Measurements from ENCODE around the gene MTARC2.

Gene MTARC2

DNA sequence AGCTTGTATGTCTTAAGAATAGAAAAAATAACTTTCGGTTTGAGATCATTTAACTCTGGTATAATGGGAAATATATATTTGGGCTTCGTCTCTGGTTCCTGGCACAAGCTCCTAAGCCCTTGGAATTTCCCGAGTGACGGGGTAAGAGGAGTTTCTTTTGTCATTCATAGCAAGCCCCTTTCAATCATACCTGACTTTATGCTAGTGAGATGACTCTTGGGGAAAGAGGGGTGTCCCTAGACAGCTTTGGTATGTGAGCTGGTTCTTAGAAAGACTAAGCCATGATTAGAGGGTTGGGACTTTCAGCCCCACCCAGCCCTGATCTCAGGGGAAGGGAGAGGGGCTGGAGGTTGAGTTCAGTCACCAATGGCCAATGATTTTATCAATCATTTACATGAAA is 24.7 kb downstream of the MTARC2 start:
- DNase-seq = no peak

DNA sequence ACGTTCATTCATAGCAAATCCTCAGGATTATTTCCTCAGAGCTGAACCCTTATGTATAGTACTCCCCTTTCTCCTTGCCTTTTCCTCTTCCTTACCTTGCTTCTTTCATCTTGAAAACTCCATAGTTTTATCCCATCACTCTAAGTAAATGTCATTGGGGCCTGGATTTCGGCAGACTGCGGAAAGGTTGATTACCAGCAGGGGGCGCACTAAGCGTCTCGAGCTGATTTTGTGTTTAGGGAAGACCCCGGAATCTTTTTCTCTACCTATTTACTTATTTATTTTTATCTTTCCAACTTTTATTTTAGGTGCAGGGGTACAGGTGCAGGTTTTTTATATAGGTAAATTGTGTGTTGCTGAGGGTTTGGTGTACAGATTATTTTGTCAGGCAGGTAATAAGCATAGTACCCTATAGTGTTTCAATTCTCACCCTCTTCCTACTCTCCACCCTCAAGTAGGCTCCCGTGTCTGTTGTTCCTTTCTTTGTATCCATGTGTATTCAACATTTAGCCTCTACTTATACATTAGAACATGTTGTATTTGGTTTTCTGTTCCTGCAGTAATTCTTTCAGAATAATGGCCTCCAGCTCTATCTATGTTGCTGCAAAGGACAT is 27.2 kb downstream of the MTARC2 start:
- peak; percentile 9 for DNase-seq

DNA sequence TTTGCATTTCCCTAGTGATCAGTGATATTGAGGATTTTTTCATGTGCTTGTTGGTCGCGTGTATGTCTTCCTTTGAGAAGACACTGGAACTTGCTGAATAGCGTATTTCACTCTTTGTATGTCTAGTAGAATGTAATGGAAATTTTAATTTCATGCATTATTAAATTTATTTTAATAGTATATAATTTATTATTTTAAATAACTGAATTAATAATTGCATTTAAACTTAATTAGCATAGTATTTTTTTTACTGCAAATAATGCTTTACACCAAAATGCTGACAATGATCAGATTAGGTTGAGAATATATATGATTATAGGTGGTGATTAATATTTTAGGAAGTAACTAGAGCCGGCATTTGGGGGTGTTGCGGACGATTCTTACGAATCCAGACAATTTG is 28.1 kb downstream of the MTARC2 start:
- DNase-seq = no peak

DNA sequence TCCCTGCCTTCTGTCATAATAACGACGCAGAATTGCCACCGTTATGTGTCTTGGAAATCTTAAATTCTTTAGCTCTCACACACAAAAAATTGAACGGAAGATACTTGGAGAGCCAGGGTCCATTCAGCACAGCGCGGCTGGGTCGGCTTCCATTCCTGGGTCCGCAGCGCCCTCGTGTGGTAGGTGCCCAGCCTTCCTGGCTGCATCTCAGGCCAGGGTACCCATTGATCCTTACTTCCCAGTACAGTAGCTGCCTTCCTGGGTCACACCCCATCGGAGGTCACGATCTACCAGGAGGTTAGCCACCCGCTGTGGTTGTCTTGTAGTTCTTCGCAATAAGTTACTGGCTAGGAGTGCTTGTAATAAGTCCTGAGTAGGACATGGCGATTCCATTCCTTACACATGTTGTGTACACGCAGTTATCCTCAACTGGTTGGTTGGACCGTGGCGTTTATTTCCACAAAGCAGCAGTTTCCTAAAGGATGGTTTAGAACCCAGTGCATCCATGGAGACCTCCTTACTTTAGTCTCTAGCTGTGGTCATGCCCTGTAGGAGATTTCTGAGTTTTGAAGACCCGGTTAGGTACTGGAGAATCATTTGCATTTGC is 28.7 kb downstream of the MTARC2 start:
- DNase-seq = peak; percentile 58

DNA sequence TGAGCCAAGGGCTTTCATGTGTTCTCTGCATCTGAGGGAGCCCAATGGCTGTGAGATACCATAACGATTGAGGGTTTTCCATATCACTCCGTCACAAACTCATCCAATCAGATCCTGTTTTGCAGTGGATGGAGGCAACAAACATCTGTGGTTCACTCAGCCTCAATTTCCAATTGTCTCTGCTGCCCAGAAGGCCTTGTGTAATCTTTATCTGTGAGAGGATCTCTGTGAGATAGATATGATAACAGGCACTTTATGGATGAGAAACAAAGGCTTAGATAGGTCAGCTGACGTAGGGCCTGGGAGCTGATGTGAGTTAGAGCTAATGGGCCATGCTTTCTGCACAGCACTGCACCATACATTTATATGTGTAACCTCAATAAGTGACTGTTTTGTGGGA is 35.3 kb downstream of the MTARC2 start:
- DNase-seq = no peak

DNA sequence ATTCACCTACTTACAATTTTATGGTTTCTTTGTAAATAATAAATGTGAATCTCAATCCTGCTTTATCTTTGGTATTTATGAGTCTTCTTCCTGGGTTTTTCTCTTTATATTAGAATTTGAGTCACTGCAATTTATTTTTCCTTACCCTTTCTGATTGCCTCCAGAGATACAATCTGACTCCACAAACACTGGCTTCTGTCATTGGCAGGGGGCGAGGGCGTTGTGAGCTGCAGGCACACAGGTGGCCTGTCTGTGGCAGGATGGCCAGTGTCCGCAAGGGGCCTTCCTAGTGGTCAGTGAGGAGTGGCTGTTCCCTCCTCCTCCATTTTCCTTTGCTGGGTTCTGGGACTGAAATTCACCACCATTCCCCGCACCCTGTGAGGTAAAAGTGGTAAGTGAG is 36.6 kb downstream of the MTARC2 start:
- DNase-seq = no peak

DNA sequence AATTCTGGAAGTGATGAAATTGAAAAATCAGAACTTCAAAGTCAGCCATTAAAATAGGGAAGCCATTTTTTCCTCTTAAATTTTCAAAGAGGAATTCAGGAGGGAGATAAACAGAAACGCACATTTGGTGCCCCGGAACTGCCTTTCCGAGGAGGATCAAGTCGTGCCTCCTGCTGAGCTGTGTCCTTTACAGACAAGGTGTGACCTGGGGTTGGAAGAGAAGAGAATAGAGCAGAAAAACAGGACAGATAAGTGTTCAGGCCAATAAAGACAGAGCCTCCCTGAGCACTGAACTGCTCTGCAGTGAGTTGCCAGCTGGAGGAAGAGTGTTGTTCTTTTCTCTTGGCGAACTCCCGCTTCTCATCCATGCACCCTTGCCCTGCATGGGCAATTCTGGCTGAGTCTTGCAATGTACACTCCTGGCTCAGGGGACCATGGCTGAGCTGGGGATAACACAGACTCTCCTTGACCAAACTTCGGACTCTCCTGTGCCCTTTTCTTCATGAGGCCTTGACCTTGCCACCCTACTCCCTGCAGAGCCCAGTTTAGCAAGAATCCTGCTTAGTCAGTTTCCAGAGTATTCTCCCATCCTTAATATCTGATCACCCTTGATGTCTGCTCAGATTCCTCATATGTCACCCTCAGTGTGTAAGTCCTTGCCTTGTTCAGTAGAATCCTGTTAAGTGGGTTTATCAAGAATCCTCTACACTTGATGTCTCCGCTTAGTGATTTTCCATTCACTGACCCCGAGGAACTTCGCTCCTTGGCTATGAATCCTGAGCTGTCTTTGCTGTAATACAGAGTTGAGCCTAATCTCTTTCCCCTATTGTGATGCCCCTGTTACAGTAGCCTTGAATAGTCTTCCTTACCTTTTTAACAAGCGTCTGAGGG is 37.3 kb downstream of the MTARC2 start:
- no peak for DNase-seq

DNA sequence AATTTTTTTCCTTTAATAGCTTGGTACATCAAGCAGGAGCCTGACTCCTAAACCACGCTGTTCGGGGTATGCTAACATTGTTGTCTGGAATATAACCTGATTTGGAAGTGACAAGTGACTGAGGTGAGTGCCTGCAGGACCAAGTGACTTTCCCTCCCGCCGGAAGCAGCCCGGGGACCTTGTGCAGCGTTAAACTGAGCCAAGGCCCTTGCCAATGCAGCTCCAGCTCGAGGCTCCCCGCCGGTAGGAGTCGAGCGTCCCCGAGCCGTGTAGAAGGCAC is 37.9 kb downstream of the MTARC2 start:
- no peak for DNase-seq

DNA sequence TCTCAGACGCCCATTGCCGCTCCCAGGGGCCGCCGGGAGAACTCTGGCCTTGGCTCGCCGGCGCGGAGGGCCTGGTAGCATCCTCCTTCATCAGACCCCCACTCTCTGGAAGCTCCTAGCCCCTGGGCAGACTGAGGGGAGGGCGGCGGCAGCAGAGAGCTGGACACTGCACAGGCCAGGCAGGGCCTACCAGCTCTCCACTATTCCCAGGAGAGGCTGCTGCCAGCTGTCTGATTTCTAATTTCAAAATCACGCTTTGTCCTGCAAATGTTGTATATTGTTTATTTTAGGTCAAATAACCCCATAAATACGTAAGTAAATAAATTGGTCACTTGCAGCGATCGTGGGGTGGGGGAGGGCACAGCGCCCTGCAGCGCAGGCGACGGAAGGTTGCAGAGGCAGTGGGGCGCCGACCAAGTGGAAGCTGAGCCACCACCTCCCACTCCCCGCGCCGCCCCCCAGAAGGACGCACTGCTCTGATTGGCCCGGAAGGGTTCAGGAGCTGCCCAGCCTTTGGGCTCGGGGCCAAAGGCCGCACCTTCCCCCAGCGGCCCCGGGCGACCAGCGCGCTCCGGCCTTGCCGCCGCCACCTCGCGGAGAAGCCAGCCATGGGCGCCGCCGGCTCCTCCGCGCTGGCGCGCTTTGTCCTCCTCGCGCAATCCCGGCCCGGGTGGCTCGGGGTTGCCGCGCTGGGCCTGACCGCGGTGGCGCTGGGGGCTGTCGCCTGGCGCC is 38.4 kb downstream of the MTARC2 start, which contains the start of gene MTARC1:
Gene MTARC1, plus strand, starts transcription at position 577 of the 732 bp plus-strand sequence. Its CDS starts 32 bp downstream, at position 609.
- no peak for DNase-seq

DNA sequence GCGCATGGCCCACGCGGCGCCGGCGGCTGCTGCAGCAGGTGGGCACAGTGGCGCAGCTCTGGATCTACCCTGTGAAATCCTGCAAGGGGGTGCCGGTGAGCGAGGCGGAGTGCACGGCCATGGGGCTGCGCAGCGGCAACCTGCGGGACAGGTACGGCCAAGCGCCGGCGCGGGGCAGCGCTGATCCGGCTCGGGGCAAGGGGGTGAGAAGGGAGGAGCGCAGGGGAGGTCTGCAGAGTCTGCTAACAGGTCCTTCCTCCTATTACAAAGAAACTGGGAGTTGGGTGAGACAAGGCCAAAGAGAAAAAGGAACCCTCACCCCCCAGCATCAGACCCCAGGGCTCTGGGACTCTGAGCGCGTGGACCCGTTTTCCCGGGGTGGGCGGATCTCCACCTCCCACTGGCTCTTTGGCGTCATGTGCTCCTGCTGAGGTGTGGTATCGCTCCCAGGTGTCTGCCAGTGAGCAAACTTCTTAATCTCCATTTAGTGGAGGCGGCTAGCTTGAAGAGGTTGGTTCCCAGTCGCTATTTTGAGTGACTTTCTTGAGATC is 39.0 kb downstream of the MTARC2 start:
- DNase-seq = no peak

DNA sequence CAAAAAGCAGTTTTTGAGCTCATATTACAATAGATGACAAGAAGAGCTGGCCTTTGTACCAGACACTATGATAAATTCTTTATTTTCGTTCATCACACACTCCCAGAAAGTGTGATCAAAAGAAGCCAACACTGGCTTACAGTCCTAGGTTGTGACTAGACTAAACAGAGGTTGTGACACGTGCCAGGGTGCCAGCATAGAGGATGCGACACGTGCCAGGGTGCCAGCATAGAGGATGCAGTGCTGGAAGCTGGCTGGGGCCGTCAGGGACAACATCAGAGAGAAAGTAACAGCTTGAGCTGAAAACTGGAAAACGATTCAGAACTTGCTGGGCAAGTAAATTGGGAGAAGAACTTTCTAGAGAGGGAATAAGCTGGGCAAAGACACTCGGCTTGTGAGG is 40.8 kb downstream of the MTARC2 start:
- DNase-seq = no peak

DNA sequence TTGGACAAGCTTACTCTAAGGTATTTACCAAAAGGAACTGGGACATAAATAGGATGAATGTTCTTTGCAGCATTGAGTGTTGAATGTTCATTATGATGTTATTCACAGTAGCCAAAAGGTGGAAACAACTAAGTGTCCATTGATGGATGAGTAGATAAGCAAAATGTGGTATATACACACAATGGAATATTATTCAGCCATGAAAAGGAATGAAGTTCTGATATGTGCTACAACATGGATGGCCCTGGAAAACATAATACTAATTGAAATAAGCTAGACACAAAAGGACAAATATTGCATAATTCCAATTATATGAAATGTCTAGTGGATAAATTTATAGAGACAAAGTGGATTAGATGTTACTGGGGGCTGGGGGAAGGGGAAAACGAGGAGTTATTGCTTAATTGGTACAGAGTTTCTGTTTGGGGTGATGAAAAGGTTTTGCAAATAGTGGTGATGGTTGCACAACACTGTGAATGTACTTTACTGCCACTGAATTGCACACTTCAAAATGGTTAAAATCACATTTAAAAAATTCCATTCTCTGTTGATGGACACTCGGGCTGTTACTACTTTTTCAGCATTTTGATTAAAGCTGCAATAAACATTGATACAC is 41.5 kb downstream of the MTARC2 start:
- DNase-seq = no peak

DNA sequence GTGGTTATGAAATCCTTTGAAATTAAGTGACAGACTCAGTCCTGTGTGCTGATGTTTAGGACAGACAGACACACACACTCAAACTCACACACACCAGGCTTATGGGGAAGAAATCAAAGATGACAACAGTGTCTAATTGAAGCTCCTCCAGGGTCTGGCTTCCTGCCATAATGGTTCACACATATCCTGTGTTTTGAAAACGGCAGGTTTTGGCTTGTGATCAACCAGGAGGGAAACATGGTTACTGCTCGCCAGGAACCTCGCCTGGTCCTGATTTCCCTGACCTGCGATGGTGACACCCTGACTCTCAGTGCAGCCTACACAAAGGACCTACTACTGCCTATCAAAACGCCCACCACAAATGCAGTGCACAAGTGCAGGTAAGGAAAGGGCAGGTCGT is 43.2 kb downstream of the MTARC2 start:
- no peak for DNase-seq

DNA sequence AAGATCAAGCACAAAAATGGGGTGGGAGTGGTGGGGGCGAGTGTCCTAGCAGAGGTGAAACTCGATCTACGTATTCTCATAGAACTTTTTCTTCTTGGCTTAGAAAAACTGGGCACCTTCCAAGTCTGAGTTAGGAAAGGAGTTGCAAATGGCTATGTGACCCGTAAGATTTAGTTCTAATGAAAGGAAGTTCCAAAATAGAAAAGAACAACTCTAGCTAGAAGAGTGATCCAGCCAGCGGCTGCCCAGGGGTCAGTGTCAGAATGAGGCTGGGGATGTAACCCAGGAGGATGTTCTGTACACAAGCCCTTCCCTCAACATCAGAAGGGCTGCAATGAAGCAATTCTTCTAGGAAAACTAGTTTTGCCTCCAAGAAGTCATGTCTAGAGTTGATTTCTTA is 43.8 kb downstream of the MTARC2 start:
- no peak for DNase-seq

DNA sequence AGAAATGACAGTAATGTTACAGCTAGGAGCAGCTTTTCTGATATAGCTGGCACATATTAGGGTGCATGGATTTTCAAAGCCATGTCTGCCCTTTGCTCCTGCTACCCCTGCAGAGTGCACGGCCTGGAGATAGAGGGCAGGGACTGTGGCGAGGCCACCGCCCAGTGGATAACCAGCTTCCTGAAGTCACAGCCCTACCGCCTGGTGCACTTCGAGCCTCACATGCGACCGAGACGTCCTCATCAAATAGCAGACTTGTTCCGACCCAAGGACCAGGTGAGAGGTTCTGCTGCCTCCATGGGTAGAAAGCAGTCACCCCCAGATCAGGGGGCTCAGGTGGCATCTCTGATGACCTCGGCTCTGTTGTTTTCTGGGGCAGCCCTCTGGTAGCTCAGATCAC is 48.4 kb downstream of the MTARC2 start:
- DNase-seq = no peak

DNA sequence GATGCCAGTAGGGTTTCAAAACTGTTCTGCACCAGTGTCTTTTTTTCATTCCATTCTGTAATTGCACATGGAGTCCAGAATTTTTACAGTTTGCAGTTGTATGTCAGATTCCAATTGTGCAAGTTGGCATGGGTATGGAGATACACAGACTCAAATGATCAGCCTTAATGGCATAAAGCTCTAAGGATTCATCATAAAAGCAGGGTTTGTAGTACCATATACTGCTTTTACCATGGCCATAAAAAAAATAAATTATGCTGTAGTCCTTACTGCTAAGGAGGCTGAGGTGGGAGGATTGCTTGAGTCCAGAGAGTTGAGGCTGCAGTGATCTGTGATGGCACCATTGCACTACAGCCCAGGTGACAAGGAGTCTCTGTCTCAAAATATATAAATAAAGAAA is 48.9 kb downstream of the MTARC2 start:
- DNase-seq = no peak

DNA sequence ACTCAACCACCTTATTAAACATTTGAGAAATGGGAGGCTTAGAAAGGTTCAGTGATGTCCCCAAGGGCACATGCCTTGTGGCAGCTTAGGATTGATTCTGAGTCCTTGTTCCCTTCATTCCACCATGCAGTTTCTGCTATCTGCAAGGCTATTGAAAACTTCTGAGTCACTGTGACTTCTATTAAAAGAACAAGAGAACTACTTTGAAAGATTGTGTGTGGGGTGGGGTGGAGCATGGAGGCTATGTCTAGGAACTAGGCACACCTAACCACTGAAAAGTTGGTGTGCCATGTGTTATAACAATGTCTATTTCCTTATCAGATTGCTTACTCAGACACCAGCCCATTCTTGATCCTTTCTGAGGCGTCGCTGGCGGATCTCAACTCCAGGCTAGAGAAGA is 49.4 kb downstream of the MTARC2 start:
- DNase-seq = no peak

DNA sequence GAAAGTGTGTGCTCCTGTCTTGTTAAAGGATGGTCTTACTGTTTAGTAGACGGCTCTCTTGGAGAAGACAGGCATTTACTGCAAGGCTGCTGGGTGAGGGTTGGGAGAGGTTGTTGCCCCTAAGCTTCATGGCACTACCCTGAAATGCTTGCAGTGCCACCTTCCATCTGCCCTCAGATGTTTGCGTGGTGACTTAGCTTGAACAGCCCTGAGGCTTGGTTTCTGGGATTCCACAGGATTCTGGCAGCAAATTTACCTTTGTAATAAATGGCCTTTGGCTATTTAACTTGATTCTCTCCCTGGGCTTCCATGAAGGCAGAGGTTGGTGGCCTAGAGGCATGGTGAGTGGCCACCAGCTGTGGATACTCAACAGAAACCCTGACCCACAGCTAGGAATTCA is 50.2 kb downstream of the MTARC2 start:
- no peak for DNase-seq

DNA sequence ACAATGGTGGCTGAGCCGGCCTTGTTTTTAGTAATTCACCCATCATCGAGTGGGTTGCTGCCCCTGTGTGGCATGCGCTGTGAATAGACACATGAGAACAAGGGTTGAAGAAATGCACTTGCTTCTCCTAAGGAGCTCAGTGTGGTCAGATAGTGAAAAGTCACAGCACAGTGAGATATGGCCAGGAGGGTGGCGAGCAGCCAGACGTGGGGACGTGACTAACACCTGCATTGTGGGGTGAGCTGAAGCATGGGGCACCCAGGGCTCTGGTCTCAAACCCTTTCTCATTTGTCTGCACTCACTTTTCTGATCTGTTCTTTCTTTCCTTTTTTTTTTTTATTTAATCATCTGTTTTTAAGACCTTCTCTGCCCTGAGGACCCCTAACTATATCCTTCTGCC is 52.1 kb downstream of the MTARC2 start:
- no peak for DNase-seq

DNA sequence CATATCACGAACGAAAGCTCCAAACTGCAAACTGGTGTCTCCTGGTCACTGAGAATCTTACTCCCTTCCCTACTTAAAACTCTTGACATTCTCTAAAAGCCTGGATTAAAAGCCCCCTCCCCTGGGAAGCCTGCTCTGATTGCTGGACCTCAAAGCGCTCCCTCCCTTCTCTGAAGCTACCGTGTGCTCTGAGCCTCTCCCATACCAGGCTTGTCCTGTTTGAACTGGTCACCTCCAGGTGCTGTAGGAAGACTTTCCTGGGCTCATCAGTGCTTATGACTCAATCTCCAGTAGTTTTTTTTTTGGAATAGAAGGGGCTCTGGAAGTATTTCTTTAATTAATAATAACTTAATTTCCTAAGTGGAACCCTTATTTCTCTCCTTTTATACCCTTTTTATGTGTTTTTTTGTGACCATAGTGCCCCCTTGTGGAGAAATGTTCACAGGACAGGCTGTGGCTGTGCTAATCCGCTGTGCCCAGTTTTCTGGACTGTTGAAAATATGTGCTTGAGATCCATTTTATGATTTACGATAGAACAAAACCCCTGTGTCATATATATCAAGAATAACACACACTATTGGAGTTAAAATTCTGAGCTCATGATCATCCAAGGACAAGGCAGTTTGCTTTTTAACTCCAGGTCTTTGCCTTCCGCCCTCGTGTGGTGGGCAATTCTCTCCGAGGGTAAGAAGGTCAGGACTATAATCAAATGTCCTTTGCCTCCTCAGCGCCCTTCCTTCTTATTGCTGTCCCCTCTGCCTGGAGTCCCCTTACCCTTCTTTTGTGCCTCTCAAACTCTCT is 55.5 kb downstream of the MTARC2 start:
- DNase-seq = peak; percentile 11

DNA sequence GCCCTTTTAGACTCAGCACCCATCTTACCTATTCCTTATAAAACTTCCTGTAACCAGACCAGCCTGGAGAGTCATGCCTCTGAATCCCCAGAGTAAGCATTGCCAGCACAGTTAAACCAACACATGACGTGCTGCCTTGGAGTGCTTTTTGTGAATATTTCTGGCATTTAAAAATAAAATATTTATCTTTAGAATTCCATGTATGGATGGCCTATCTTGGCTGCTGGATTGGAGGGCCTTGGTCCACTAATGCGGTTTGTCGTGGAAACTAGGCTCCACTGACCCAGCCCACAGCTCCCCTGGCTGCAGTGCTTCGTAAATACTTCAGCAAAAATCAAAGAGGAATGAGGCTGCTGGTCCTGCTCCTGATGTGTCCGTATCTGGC is 56.1 kb downstream of the MTARC2 start:
- no peak for DNase-seq

DNA sequence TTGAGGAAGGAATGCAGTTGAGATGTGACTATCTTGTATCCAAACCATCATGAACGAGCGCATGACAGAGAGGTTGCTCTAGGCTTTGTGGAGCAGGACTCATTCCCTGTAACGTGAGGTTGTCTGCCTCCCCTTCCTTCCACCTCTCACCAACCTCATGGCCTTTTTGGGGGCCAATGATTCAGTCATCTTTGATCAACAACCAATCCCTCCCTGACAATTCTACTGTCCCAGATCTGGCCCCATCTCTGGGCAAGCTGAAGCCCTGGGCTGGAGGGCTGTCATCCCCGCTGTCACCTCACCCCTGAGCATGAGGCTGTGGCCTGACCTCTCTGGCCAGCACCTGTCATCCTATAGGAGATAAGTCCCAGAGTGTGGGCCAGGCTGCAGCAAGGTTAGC is 58.3 kb downstream of the MTARC2 start:
- DNase-seq = no peak

All from activated T-cell treated with anti-CD3 and anti-CD28 coated beads for 4 hours (primary cell).